ENCODE data around the gene LSM14B. TPM values are rescaled to one million over a fixed set of nuclear protein-coding genes. Genes with fewer than 3 reads are reported as not detected.
"Not testable (repeated sequence)": the region's sequence is repeated elsewhere in the genome, so short reads cannot be mapped to it uniquely, and the experiment has no call there.

LSM14B gene
- total RNA-seq, 1 experiment from 2014 or later, result 82.4 TPM

DNA sequence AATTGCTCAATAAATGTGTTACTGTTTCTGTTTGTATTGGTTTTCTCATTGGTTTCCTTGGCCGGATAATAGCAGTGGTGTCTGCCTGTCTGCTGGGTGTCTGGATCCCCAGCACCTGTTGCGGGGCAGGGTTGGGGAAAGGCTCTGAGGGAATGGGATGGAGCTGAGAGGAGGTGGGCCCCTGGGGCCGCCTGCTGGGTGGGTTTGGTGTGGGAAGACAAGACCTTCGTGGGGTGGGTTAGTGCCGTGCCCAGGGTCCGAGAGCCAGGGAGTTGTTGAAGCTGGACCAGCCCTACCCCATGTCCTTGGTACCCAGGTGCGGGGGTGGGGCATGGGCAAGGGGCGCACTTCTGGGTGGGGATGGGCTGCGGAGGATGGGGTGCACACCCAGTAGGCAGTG lies 25.3 kb downstream of the LSM14B start:
- Mint-ChIP-seq H3K9me3 (peaks cover 0 to 2% of the 10 kb centered on the region in 2 experiments; a peak in 2 of 5 replicates), H3K36me3 (ENCODE audit: insufficient read depth in 1 of 3, low read depth in 3 of 3) (peaks cover 13 to 24% (median 20%) of the 10 kb centered on the region in 3 experiments), H3K27me3 (ENCODE audit: low read depth) (no peaks in the 10 kb centered on the region), H3K27ac (peak overlapping the region in 2 of 3 experiments; percentile 46 to 81; a peak in 3 of 7 replicates), H3K4me3 (peak overlapping the region in 1 of 2 experiments; percentile 64; a peak in 2 of 5 replicates), H3K4me1 (peaks cover 34% of the 10 kb centered on the region in 2 experiments)
- no peak overlapping the region for H2BK5ac ChIP-seq (ENCODE audit: insufficient read length, low read length)
- no peak overlapping the region for H3K4ac ChIP-seq (ENCODE audit: low read depth, low read length)
- no peak overlapping the region for H2AK5ac ChIP-seq (ENCODE audit: insufficient read length, low read length)
- TF ChIP-seq, protein P1, sequence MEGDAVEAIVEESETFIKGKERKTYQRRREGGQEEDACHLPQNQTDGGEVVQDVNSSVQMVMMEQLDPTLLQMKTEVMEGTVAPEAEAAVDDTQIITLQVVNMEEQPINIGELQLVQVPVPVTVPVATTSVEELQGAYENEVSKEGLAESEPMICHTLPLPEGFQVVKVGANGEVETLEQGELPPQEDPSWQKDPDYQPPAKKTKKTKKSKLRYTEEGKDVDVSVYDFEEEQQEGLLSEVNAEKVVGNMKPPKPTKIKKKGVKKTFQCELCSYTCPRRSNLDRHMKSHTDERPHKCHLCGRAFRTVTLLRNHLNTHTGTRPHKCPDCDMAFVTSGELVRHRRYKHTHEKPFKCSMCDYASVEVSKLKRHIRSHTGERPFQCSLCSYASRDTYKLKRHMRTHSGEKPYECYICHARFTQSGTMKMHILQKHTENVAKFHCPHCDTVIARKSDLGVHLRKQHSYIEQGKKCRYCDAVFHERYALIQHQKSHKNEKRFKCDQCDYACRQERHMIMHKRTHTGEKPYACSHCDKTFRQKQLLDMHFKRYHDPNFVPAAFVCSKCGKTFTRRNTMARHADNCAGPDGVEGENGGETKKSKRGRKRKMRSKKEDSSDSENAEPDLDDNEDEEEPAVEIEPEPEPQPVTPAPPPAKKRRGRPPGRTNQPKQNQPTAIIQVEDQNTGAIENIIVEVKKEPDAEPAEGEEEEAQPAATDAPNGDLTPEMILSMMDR (conservative IDR thresholded peaks at IDR 0.05), result no peak
- DNase-seq, result no peak
- no peak overlapping the region for H2BK15ac ChIP-seq (ENCODE audit: low read depth, low read length)
- no peak overlapping the region for H3T11ph ChIP-seq (ENCODE audit: low read length)
- H3K56ac ChIP-seq (ENCODE audit: insufficient read length, low read depth, low read length), result no peak overlapping the region
- H3K9ac ChIP-seq (ENCODE audit: extremely low read depth, insufficient read length, low read length), result no peak overlapping the region
- no peak overlapping the region for H3K23ac ChIP-seq (ENCODE audit: insufficient read length, low read depth, low read length)
- peaks cover 61% of the 10 kb centered on the region for H3K79me2 ChIP-seq (ENCODE audit: insufficient read depth, low read length)
- no peaks in the 10 kb centered on the region for H3K23me2 ChIP-seq (ENCODE audit: insufficient read length, low read depth, low read length, poor library complexity, severe bottlenecking)
- no peak overlapping the region for H4K91ac ChIP-seq (ENCODE audit: insufficient read length, low read depth, low read length)
- no peak overlapping the region for H4K5ac ChIP-seq (ENCODE audit: insufficient read length, low read depth, low read length)
- no peak overlapping the region for H2BK12ac ChIP-seq (ENCODE audit: insufficient read length, low read depth, low read length)
- no CpG with 5 or more reads among the region's 9 CpGs for WGBS (ENCODE audit: extremely low coverage, insufficient read length, low lambda C conversion rate)
- H3K79me1 ChIP-seq (ENCODE audit: insufficient read depth, low read depth, low read length, poor library complexity, severe bottlenecking), result peaks cover 15% of the 10 kb centered on the region
- no peak overlapping the region for H2BK120ac ChIP-seq (ENCODE audit: low read depth, low read length, poor library complexity, severe bottlenecking)
- H3K14ac ChIP-seq (ENCODE audit: insufficient read depth, low read length), result no peak overlapping the region
- no peak overlapping the region for H2BK20ac ChIP-seq (ENCODE audit: low read depth, low read length, poor library complexity, severe bottlenecking)
- H4K8ac ChIP-seq (replicated peaks; ENCODE audit: insufficient read length, low read depth, low read length), result no peak overlapping the region
- H3K27me3 ChIP-seq (ENCODE audit: insufficient read depth, low read length), result no peaks in the 10 kb centered on the region
- H3K27ac ChIP-seq (ENCODE audit: insufficient read length, low read depth, low read length), result no peak overlapping the region
- peaks cover 9% of the 10 kb centered on the region; the same call in 1 of the 2 replicates for H3K4me1 ChIP-seq (ENCODE audit: insufficient read depth, low read length)
- H3K18ac ChIP-seq (ENCODE audit: insufficient read length, low read depth, low read length), result no peak overlapping the region
- H3K4me2 ChIP-seq (ENCODE audit: insufficient read depth, insufficient read length, low read length), result no peak overlapping the region
- no peak overlapping the region for H2AFZ ChIP-seq (ENCODE audit: low read length)
- no peaks in the 10 kb centered on the region for H4K20me1 ChIP-seq (ENCODE audit: control insufficient read depth, insufficient read depth, insufficient read length)
- no peaks in the 10 kb centered on the region for H3K9me3 ChIP-seq (ENCODE audit: control insufficient read depth, low read depth, low read length)

DNA sequence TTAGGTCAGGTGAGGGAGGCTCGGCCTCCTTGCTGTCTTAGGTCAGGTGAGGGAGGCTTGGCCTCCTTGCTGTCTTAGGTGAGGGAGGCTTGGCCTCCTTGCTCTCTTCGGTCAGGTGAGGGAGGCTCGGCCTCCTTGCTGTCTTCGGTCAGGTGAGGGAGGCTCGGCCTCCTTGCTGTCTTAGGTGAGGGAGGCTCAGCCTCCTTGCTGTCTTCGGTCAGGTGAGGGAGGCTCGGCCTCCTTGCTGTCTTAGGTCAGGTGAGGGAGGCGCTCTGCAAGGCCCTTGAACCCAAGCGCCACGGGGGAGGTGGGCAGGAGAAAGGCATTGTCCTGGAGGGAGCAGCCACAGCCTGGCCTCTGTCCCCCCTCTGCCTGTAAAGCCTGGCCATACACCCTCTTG lies 26.1 kb downstream of the LSM14B start:
- not testable (repeated sequence) for H2AFZ ChIP-seq (ENCODE audit: low read length); H2BK5ac ChIP-seq (ENCODE audit: insufficient read length, low read length); H3K4me2 ChIP-seq (ENCODE audit: insufficient read depth, insufficient read length, low read length); H3K4me1 ChIP-seq (ENCODE audit: insufficient read depth, low read length); DNase-seq; H3K23me2 ChIP-seq (ENCODE audit: insufficient read length, low read depth, low read length, poor library complexity, severe bottlenecking); H4K5ac ChIP-seq (ENCODE audit: insufficient read length, low read depth, low read length); H3K18ac ChIP-seq (ENCODE audit: insufficient read length, low read depth, low read length); H3K23ac ChIP-seq (ENCODE audit: insufficient read length, low read depth, low read length); H3K9ac ChIP-seq (ENCODE audit: extremely low read depth, insufficient read length, low read length); H2AK5ac ChIP-seq (ENCODE audit: insufficient read length, low read length); H3K4me3 Mint-ChIP-seq; H2BK120ac ChIP-seq (ENCODE audit: low read depth, low read length, poor library complexity, severe bottlenecking); H3K14ac ChIP-seq (ENCODE audit: insufficient read depth, low read length); H2BK15ac ChIP-seq (ENCODE audit: low read depth, low read length); H3K56ac ChIP-seq (ENCODE audit: insufficient read length, low read depth, low read length); H3K27ac ChIP-seq (ENCODE audit: insufficient read length, low read depth, low read length); H3K9me3 ChIP-seq (ENCODE audit: control insufficient read depth, low read depth, low read length); H2BK20ac ChIP-seq (ENCODE audit: low read depth, low read length, poor library complexity, severe bottlenecking); H4K8ac ChIP-seq (replicated peaks; ENCODE audit: insufficient read length, low read depth, low read length); H3T11ph ChIP-seq (ENCODE audit: low read length); H2BK12ac ChIP-seq (ENCODE audit: insufficient read length, low read depth, low read length); H4K20me1 ChIP-seq (ENCODE audit: control insufficient read depth, insufficient read depth, insufficient read length); H3K9me3 Mint-ChIP-seq; H3K27me3 ChIP-seq (ENCODE audit: insufficient read depth, low read length); H3K4ac ChIP-seq (ENCODE audit: low read depth, low read length); H3K27me3 Mint-ChIP-seq (ENCODE audit: low read depth); H4K91ac ChIP-seq (ENCODE audit: insufficient read length, low read depth, low read length)
- peak overlapping the region in 1 of 3 experiments; percentile 77; a peak in 1 of 7 replicates for H3K27ac Mint-ChIP-seq
- H3K4me1 Mint-ChIP-seq, result peaks cover 34% of the 10 kb centered on the region in 2 experiments
- H3K36me3 Mint-ChIP-seq (ENCODE audit: insufficient read depth in 1 of 3, low read depth in 3 of 3), result peaks cover 21 to 33% (median 27%) of the 10 kb centered on the region in 3 experiments
- H3K79me1 ChIP-seq (ENCODE audit: insufficient read depth, low read depth, low read length, poor library complexity, severe bottlenecking), result peaks cover 15% of the 10 kb centered on the region
- WGBS (ENCODE audit: extremely low coverage, insufficient read length, low lambda C conversion rate), result no CpG with 5 or more reads among the region's 10 CpGs
- H3K79me2 ChIP-seq (ENCODE audit: insufficient read depth, low read length), result peaks cover 65% of the 10 kb centered on the region

All from H9 (cell line).